Measurements from ENCODE around the gene MYO6.

DNA sequence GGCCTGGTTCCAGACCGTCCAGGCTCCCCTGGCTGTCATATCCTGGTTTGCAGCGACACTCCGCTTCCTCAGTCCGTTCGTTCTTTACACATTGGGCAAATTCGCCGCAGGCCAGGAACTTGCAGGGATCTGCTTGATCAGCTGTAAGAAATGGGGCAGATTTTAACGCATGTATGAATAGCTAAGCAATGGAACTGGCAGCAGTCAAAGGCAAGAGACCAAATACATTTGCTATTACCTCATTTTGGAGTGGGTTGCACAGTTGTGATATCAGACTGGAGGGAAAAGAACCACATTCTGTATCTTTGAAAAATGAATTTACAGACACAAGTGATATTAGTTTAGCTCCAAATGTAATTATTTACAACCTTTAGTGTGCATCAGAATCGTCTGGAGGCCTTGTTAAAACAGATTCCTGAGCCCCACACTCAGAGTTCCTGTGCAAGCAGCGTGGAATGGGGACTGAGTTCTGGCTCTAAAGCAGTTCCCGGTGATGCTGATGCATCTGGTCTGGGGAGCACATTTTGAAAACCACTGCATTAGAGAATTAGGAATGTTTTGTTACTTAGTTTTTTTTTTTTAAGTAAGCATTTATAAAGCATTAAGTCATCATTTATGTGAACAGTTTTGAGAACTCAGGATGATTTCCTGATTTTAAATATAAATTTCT lies 182.1 kb downstream of the MYO6 start:
- TF ChIP-seq, protein P1, sequence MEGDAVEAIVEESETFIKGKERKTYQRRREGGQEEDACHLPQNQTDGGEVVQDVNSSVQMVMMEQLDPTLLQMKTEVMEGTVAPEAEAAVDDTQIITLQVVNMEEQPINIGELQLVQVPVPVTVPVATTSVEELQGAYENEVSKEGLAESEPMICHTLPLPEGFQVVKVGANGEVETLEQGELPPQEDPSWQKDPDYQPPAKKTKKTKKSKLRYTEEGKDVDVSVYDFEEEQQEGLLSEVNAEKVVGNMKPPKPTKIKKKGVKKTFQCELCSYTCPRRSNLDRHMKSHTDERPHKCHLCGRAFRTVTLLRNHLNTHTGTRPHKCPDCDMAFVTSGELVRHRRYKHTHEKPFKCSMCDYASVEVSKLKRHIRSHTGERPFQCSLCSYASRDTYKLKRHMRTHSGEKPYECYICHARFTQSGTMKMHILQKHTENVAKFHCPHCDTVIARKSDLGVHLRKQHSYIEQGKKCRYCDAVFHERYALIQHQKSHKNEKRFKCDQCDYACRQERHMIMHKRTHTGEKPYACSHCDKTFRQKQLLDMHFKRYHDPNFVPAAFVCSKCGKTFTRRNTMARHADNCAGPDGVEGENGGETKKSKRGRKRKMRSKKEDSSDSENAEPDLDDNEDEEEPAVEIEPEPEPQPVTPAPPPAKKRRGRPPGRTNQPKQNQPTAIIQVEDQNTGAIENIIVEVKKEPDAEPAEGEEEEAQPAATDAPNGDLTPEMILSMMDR (conservative IDR thresholded peaks at IDR 0.05; ENCODE audit: low read depth, low read length): no peak
- TF ChIP-seq POLR2A (IDR thresholded peaks at IDR 0.05; ENCODE audit: low read depth, low read length): no peak

Data from IMR-90 (cell line).